ENCODE data around the gene MIPOL1.

MIPOL1 gene

DNA sequence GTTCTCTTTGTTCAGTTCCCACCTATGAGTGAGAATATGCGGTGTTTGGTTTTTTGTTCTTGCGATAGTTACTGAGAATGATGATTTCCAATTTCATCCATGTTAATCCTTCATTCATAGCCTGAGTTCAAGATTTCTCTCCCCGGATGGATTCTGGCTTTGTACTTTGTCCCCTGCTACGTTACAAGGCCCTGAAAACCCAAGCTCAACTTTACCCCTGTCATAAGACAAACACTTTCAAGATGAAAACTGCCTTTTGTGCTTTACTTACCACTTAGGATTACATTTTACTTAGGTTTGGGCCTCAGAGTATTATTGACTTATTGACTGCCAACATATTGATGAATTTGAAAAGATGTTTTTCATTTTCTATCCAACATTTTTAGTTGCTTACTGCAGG, 361.0 kb downstream of the MIPOL1 start:
- DNase-seq, result no peak

DNA sequence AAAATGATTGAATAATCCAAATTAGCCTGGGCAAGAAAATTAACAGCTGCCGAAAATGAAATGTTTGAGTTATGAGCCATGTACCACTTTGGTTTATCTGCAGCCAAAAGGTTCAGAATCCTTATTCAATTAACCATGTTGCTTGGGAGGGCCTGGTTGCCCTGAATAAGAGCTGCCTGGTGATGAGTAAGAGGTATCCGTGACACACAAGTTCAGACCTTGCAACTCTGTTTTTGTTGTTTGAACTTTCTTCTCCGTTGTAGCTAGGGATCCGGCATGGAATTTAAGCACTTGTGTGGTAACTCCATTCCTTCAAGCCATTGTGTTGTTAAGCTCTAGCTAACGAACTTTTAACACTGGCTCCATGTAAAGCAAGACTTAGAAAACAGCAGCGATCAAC, 361.6 kb downstream of the MIPOL1 start:
- no peak for DNase-seq

DNA sequence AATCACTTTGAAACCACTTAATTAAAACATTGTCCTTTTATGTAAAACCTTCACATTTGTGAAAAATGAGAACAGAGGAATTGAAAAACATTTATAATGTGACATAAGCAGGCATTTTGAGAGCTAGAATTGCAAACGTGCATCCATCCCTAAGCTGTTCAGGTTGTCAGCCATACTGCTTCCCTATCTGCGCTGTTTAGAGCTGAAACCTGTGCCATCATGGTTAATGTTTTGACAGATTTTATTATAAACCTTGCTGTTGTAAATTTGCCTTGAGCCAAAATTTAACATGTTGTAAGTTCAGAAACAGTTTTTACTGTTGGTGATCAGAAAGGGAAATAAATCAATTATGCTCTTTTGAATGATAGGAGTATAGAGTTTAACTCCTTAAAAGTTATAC, 365.5 kb downstream of the MIPOL1 start:
- no peak for DNase-seq

GRCh38 chr14:37565550-37565949, 367.8 kb downstream of the MIPOL1 start:
- no peak for DNase-seq

- DNase-seq, result no peak
Observed at GRCh38 chr14:37566811-37567371, 369.2 kb downstream of the MIPOL1 start.

DNA sequence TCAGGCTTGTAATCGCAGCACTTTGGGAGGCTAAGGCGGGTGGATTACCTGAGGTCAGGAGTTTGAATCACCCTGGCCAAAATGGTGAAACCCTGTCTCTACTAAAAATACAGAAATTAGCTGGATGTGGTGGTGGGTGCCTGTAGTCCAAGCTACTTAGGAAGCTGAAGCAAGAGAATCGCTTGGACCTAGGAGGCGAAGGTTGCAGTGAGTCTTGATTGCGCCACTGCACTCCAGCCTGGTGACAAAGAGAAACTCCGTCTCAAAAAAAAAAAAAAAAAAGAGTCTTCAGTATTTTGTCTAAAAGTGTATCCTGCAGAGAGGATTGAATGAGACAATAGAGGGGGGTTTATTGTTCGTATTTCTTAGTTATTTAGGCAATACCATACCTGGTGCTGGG, 372.0 kb downstream of the MIPOL1 start:
- DNase-seq, result no peak

DNA sequence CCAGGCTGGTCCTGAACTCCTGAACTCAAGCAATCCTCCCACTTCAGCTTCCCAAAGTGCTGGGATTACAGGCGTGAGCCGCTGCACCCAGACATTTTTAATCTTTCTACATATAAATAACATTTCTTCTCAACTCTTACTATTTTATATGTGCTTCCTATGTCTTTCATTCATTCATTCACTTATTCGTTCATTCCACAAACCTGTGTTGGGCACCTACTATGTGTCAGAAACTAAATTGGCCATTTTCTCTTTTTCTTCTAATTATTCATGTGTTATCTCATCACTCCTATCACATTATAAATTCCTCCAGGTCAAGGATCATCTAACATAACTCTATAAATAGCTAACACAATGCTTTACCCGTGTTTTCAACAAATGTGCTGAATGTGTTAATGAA, 373.7 kb downstream of the MIPOL1 start:
- no peak for DNase-seq

GRCh38 chr14:37573356-37573755, 375.6 kb downstream of the MIPOL1 start:
- no peak for DNase-seq

- no peak for DNase-seq
Observed at GRCh38 chr14:37579274-37579673, 381.5 kb downstream of the MIPOL1 start.

GRCh38 chr14:37580146-37580545, 382.4 kb downstream of the MIPOL1 start:
- no peak for DNase-seq

DNA sequence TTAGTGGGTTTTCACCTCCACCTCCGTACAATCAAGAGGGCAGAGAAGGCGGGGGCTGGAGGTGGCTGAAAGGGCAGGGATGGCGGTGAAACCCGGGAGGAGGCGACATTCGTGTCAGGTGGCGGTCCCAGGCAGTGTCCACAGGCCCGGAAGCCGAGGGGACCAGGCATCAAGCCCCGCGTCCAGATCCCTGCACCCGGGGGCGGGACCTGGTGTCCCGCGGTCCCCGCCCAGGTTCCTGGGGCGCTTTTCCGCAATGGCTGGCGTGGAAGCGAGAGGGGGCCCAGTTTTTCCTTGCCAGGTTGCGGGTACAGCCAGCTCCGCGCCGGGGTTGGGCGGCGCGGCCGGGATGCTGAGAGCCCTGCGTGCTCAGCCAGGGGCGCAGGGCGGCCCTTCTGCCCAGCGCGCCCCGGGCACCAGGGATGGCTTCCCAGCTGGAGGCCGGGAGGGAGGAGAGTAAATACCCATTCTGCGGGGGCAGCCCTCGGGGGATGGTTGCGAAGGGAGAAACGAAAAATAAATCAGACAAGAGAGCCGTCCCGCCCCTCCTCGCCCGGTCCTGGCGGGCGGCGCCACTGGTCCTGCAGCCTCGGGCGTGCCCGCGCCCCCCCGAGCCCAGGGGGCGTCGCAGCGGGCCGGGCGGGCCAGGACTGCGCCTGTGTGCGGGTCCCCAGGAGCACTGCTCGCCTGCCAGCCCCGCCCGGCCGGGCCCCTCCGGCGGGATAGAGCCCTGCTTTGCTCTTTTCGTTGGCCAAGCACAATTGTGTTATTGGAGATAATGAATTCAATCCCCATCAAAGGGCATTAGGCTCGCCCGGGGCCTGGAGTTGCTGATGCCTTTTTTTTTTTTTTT, 385.8 kb downstream of the MIPOL1 start:
- no peak for DNase-seq

DNA sequence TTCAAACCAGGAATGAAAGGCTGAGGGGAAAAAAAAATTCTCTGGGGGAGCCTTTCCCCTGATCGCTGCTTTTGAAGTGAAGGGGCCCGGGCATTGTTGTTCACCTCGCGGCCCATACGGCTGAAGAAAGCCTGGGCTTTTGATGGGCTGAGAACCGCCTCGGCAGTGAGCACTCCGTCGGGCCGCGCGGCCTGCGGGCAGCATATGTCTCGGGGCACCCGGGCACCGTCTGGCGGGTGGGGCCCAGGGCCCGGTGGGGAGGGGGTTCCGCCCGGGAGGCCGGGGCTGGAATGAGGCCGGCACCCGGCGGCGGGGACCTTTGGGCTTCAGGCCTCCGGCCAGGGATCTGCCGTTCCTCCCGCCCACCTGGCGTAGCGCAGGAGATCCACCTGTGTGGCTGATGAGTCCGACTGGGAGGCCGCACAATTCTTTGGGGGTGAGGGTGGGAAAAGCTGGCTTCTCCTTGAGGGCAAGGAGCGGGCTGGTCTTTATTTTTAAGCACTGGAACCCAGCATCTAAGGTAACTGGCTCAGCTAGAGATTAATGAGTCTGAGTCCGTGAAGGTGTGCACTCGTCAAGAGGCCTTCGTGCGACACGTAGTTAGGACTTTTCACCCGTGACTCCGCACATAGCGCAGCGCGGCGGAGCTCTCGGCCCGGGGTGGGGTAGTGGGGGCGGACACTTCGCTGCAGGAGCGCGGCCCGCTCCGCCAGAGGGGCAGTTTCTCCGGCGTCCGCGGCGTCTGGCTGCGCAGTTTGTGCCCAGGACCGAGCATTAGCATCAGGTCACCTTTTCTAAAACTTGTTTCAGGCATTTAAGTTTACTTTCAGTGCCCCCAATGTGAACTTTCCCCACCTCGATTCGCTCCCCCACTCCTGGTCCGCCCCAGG, 386.7 kb downstream of the MIPOL1 start:
- DNase-seq, result no peak

DNA sequence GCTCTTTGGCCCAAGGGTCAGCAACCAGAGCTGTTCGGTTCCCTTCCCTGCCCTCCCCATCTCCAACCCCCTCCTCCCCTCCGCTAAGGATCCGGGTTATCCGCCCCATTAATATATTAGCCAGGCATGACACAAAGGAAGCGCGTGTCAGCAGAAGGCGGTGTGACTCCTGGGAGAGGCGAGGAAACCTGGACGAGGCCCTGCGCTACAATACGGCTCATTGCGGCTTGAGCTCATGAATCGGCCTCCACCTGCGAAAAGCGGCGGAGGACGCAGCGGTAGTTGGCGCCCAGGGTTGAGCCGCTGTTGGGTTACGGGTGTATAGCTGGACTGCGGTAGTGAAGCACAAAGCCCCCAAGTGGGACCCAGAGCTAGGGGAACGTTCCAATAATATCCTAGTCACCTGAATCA, 387.4 kb downstream of the MIPOL1 start:
- DNase-seq, result no peak

DNA sequence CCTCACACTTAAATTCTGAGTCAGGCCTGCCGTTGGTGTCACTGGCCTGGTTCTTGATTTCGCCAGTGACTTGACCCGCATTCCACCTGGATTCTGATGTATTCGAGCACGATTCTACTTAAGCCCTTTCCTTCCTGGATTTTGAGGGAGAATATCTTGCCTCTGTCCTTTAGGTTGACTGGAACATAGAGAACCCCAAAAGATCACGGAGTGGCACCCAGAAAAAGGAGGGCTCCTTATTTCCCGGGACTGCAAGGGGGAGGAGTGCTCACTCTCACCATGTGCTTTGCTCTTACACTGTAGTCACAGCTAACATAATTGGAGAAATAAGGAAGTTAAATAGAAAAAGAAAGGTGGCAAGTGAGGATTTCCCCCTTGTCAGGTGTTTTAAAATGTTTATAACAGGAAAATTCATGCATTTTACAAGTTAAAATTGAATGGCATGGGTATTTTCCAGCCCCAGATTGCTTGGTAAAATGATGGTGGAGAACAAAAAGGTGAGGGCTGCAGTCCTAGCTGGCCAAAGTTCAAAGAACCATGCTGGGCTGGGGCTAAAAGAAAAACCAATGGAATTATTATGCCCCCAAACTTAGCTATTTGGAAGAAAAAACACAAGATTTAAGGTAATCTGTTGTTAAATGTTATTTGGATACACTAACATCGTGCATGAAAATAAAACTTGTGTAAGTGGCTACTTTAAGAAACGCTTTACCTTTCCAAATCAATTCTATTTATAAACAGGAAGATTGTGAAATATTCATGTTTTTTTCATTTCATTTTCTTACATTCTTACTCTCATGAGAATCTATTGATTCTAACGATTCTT, 388.4 kb downstream of the MIPOL1 start:
- no peak for DNase-seq

GRCh38 chr14:37586797-37587130, 389.0 kb downstream of the MIPOL1 start:
- no peak for DNase-seq

DNA sequence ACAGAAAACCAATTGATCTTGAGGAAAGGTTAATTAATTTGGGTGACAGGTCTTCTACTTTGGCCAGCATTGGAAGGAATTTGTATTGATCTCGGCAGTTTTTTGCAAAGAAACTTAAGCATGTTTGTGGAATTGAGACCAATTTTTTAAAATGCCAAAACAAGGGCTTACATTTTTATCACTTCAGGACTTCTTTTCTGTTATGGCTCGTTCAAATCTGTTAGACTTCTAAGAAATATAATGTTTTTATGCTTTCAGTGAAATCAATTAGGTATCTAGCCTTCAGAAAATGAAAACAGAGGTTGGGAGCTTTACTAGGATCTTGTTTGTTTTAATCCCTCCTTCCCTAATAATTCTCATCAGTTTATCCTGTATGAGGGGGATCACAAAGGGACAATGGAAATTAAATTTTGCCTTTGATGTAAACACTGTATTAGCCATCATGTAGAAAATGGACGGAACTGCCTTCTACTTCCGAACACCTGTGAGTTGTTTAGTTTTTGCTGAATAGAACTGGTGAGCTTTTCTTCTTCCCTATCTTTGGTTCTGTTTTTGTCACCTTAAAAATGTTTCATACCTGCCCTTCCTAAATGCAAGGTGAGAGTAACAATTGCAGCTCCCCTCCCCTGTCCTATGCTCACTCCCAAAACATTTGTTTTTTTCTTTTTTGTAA, 389.5 kb downstream of the MIPOL1 start:
- DNase-seq, result no peak

- DNase-seq, result no peak
Observed at GRCh38 chr14:37587881-37588666, 390.3 kb downstream of the MIPOL1 start.

DNA sequence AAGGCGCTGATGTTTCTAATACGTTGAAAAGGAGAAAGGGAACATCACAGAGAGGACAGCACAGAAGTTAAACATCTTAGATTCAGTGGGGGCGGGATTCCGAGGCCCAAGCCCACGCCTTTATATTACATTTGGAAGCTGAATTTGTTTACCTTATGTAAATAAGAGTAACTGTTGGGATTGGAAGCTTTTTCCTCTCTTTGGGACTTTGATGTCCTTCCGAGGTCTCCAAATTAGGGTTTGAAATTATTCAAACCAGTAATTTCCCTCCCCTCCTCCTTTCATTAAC, 390.9 kb downstream of the MIPOL1 start:
- no peak for DNase-seq

DNA sequence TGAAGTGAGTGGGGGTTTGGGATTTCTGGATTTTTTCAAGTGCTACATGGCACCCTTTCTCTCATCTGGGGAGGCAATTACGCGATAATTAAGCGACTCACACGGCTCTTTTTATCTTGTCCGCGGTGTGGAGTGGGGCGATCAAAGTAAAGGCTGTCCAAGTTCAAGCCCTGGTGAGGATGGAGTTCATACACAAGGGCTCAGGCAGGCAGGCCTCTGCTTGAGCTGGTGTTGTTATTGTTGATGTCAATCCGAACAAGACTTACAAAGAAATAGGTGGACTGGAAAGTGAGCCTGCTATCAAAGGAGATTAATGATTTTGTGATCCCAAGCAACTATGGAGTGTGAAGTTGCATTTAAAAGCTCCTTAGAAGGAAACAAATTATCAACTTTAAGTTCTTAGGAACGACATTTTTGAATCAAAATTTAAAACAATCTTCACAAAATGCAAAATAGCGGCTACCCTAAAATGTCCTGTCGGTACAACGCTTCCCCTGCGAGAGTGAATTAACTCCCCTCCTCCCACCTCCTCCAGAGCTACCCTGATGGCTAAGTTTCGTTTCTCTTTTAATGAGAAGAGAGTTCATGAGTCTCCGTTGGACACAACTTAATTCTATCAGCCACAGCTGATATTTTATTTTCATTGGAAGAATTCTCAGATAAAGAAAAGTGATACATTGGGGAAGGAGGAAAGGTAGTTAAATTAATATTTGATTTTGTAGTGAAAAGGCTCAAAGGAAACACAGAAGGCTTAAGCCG, 391.4 kb downstream of the MIPOL1 start:
- no peak for DNase-seq

GRCh38 chr14:37589715-37590427, 392.1 kb downstream of the MIPOL1 start:
- DNase-seq, result no peak
